ENCODE measurements around the gene COA3.
A peak's percentile ranks its signal among the peaks of the same experiment; 100 is the strongest.

The COA3 gene

DNA sequence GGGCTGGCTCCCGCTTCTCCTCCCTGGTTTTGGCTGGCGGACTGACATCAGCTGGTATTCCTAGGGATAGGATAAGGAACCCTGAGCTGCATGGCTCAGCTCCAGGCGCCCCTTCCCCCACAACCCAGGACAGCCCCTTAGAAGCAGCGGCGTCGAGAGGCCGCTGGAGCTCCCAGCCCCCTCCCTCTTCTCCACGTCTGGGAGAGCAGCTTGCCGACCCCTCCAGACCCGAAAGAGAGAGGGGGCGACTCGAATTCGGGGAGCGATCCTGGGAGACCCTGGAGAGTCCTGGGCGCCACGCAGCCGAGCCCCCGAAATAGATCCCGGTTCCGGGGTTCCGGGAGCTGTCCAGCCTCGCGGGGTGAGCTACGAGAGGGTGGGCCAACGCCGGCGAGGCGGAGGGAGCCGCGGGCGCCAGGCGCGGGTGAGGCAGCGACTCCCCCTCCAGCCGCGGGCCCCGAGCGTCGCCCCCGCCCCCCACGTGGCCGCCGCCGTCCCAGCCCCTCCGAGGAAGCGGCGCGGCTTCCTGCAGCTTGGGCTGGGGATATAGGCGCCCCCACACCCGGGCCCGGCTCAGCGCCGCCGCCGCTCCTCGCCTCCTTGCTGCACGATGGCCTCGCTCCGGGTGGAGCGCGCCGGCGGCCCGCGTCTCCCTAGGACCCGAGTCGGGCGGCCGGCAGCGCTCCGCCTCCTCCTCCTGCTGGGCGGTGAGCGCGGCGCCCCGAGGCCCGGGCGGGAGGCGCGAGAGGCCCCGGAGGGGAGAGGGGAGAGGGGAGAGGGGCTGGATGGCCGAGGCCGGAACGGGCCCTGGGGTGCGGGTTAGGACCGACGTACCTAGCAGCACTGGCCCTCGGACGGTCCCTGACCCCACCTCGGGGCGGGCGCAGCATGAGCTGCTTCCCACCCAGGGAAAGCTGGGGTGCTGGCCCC is 37.6 kb downstream of the COA3 start, which contains the start of gene RAMP2:
Gene RAMP2 (plus strand): TSS at position 576 of the 930 bp plus-strand sequence. CDS start 35 bp downstream, at position 611.
- H3K4me3 Mint-ChIP-seq: peak within 1 kb of the TSS; percentile 31
- no peaks in the 10 kb centered on the region for H3K9me3 Mint-ChIP-seq
- H3K27me3 Mint-ChIP-seq (ENCODE audit: low read depth): peaks cover 67% of the 10 kb centered on the region
- H3K4me1 Mint-ChIP-seq (ENCODE audit: low read depth): peaks cover 3% of the 10 kb centered on the region
- no peaks in the 10 kb centered on the region for H3K36me3 Mint-ChIP-seq (ENCODE audit: low read depth)
- no peak within 1 kb of the TSS for H3K27ac Mint-ChIP-seq

DNA sequence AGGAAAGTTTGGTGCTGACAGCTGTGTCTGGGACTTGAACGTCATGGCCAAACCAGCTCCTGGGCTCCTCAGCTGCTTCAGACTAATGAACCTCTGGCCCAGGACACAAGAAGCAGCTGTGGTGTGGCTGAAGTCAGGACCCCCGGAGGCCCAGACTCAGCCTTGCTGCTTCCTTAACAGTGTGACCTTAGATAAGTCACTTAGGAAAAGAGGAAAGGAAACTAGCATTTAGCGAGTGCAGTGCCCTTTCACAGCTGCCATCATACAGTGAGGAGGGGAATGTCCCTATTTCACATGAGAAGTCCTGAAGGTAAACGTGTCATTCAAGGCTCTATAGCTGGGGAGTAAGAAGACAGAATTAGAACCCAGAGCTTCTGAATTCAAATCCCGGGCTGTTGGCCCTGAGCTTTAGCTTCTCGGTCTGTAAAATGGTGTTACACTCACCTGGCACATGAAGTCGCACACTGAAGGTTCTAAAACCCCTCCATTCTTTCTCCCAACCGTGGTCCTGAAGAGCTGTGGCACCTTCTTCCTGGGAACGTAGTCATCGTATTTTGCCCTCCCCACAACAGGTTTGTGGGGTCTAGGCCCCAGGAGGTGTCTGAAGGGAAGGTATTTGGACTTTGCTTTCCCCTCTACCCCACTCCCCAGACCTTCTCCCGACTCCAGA is 38.4 kb downstream of the COA3 start:
- Mint-ChIP-seq H3K4me3 (peak overlapping the region; percentile 31), H3K36me3 (ENCODE audit: low read depth) (no peaks in the 10 kb centered on the region), H3K4me1 (ENCODE audit: low read depth) (peaks cover 3% of the 10 kb centered on the region), H3K27me3 (ENCODE audit: low read depth) (peaks cover 66% of the 10 kb centered on the region), H3K9me3 (no peaks in the 10 kb centered on the region), H3K27ac (no peak overlapping the region)

GRCh38 chr17:42754782-42755181 is 43.7 kb downstream of the COA3 start:
- H3K4me3 Mint-ChIP-seq: no peak overlapping the region
- H3K27me3 Mint-ChIP-seq (ENCODE audit: low read depth): peaks cover 63% of the 10 kb centered on the region

DNA sequence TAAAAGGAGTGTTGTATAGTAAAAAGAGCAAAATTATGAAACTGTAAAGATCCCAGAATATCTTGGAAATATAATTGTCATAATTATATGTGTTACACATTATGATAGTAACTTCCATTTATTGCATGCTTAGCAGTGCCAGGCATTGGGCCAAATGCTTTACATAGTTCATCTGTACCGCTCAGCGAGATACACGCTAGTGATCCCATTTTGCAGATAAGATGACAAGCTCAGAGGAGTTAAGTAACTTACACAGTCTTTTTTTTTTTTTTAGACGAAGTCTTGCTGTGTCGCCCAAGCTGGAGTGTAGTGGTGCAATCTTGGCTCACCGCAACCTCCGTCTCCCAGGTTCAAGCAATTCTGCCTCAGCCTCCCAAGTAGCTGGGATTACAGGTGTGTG is 46.9 kb downstream of the COA3 start:
- Mint-ChIP-seq H3K27ac (no peak overlapping the region), H3K36me3 (ENCODE audit: low read depth) (no peaks in the 10 kb centered on the region), H3K27me3 (ENCODE audit: low read depth) (peaks cover 64% of the 10 kb centered on the region), H3K4me3 (no peak overlapping the region), H3K4me1 (ENCODE audit: low read depth) (no peaks in the 10 kb centered on the region), H3K9me3 (no peaks in the 10 kb centered on the region)

More at GRCh38 chr17:42754782-42755181, 43.7 kb downstream of the COA3 start:
- Mint-ChIP-seq H3K4me1 (ENCODE audit: low read depth) (no peaks in the 10 kb centered on the region), H3K9me3 (no peaks in the 10 kb centered on the region), H3K27ac (no peak overlapping the region), H3K36me3 (ENCODE audit: low read depth) (no peaks in the 10 kb centered on the region)

DNA sequence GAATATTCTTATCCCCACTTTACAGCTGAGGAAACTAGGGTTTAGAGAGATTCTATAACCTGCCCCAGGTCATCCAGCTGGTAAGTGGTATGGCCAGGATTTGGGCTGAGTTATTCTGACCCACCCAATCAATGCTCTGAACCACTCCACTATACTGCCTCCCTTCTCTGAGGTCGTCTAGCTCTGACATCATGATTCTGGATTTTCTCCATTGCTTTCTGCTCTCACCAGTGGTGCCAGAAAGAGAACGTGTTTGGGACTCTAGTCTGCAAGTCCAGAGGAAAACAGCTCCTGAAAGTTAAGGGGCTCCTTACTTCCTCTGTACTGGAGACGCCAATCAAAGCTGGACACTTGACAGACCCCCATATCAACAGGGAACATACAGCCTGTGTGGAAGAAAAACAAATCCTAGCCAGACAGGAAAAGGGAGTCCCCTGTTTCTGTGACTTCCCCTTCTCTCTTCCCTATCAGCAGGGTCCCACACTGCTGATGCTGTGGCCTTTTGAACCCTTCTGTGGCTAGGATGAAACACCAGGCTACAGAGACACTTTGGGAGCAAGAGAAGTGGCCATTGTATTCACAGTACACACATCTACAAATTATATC is 47.7 kb downstream of the COA3 start:
- Mint-ChIP-seq H3K4me1 (ENCODE audit: low read depth) (no peaks in the 10 kb centered on the region), H3K9me3 (no peaks in the 10 kb centered on the region), H3K27ac (no peak overlapping the region), H3K27me3 (ENCODE audit: low read depth) (peaks cover 66% of the 10 kb centered on the region), H3K4me3 (no peak overlapping the region), H3K36me3 (ENCODE audit: low read depth) (no peaks in the 10 kb centered on the region)

- Mint-ChIP-seq H3K9me3 (no peaks in the 10 kb centered on the region), H3K27ac (no peak overlapping the region), H3K36me3 (ENCODE audit: low read depth) (peaks cover 4% of the 10 kb centered on the region), H3K4me3 (no peak overlapping the region), H3K4me1 (ENCODE audit: low read depth) (peaks cover 8% of the 10 kb centered on the region), H3K27me3 (ENCODE audit: low read depth) (peaks cover 62% of the 10 kb centered on the region)
Observed at GRCh38 chr17:42748908-42749798, 49.4 kb downstream of the COA3 start.

GRCh38 chr17:42748202-42748907 is 50.1 kb downstream of the COA3 start:
- H3K27me3 Mint-ChIP-seq (ENCODE audit: low read depth): peaks cover 58% of the 10 kb centered on the region
- peaks cover 4% of the 10 kb centered on the region for H3K36me3 Mint-ChIP-seq (ENCODE audit: low read depth)
- H3K4me3 Mint-ChIP-seq: no peak overlapping the region
- no peak overlapping the region for H3K27ac Mint-ChIP-seq
- H3K4me1 Mint-ChIP-seq (ENCODE audit: low read depth): peaks cover 15% of the 10 kb centered on the region
- H3K9me3 Mint-ChIP-seq: no peaks in the 10 kb centered on the region

Data from T-helper 1 cell treated with Interleukin-12 subunit alpha and Interleukin-12 subunit beta and Interleukin-4 antibody, amounts not matched to agents 30 μg/mL and 1 μg/mL, for 36 hours (primary cell).